ENCODE measurements around the gene MGST1.
"Not testable (repeated sequence)": the region's sequence is repeated elsewhere in the genome, so short reads cannot be mapped to it uniquely, and the experiment has no call there.

MGST1 gene

GRCh38 chr12:16370096-16370495 is 22.7 kb downstream of the MGST1 start:
- no peaks in the 10 kb centered on the region for H3K36me3 Mint-ChIP-seq

GRCh38 chr12:16382652-16383312 is 35.3 kb downstream of the MGST1 start:
- H3K4me3 Mint-ChIP-seq, H3K36me3 Mint-ChIP-seq, H3K27me3 Mint-ChIP-seq, DNase-seq, H3K4me1 Mint-ChIP-seq, CTCF ChIA-PET, H3K9me3 Mint-ChIP-seq, H3K27ac Mint-ChIP-seq: not testable (repeated sequence)

More at GRCh38 chr12:16370096-16370495, 22.7 kb downstream of the MGST1 start:
- no peaks in the 10 kb centered on the region for H3K27me3 Mint-ChIP-seq
- no peak for DNase-seq
- H3K27ac Mint-ChIP-seq, result no peak overlapping the region
- H3K4me3 Mint-ChIP-seq, result no peak overlapping the region
- H3K9me3 Mint-ChIP-seq, result peaks cover 3% of the 10 kb centered on the region
- CTCF ChIA-PET, result no interaction called here
- H3K4me1 Mint-ChIP-seq, result no peaks in the 10 kb centered on the region

- CTCF ChIA-PET, result no interaction called here
- no peaks in the 10 kb centered on the region for H3K27me3 Mint-ChIP-seq
- H3K4me3 Mint-ChIP-seq, result no peak overlapping the region
- no peak for DNase-seq
- H3K9me3 Mint-ChIP-seq, result peaks cover 14% of the 10 kb centered on the region
- no peak overlapping the region for H3K27ac Mint-ChIP-seq
- H3K36me3 Mint-ChIP-seq, result no peaks in the 10 kb centered on the region
- H3K4me1 Mint-ChIP-seq, result no peaks in the 10 kb centered on the region
Measured at GRCh38 chr12:16384732-16385131, 37.3 kb downstream of the MGST1 start.

GRCh38 chr12:16385782-16386646 is 38.6 kb downstream of the MGST1 start:
- no peak for DNase-seq
- no peaks in the 10 kb centered on the region for H3K36me3 Mint-ChIP-seq
- no peaks in the 10 kb centered on the region for H3K27me3 Mint-ChIP-seq
- CTCF ChIA-PET, result no interaction called here
- H3K4me1 Mint-ChIP-seq, result no peaks in the 10 kb centered on the region
- peaks cover 20% of the 10 kb centered on the region for H3K9me3 Mint-ChIP-seq
- no peak overlapping the region for H3K4me3 Mint-ChIP-seq
- H3K27ac Mint-ChIP-seq, result no peak overlapping the region

GRCh38 chr12:16387919-16388318 is 40.5 kb downstream of the MGST1 start:
- CTCF ChIA-PET, result no interaction called here
- H3K27me3 Mint-ChIP-seq, result no peaks in the 10 kb centered on the region
- H3K27ac Mint-ChIP-seq, result no peak overlapping the region
- H3K4me3 Mint-ChIP-seq, result no peak overlapping the region
- no peak for DNase-seq
- no peaks in the 10 kb centered on the region for H3K36me3 Mint-ChIP-seq
- H3K9me3 Mint-ChIP-seq, result peaks cover 18% of the 10 kb centered on the region
- no peaks in the 10 kb centered on the region for H3K4me1 Mint-ChIP-seq

GRCh38 chr12:16389594-16389993 is 42.1 kb downstream of the MGST1 start:
- peaks cover 18% of the 10 kb centered on the region for H3K9me3 Mint-ChIP-seq
- no peak overlapping the region for H3K27ac Mint-ChIP-seq
- CTCF ChIA-PET, result no interaction called here
- H3K4me1 Mint-ChIP-seq, result no peaks in the 10 kb centered on the region
- no peaks in the 10 kb centered on the region for H3K36me3 Mint-ChIP-seq
- DNase-seq, result no peak
- no peaks in the 10 kb centered on the region for H3K27me3 Mint-ChIP-seq
- H3K4me3 Mint-ChIP-seq, result no peak overlapping the region

GRCh38 chr12:16392846-16393535 is 45.5 kb downstream of the MGST1 start:
- Mint-ChIP-seq H3K36me3 (no peaks in the 10 kb centered on the region), H3K27ac (no peak overlapping the region), H3K4me3 (no peak overlapping the region), H3K27me3 (no peaks in the 10 kb centered on the region), H3K4me1 (no peaks in the 10 kb centered on the region), H3K9me3 (peaks cover 14% of the 10 kb centered on the region)
- CTCF ChIA-PET, result no interaction called here
- DNase-seq, result no peak

GRCh38 chr12:16399101-16399500 is 51.7 kb downstream of the MGST1 start:
- CTCF ChIA-PET, result no interaction called here
- Mint-ChIP-seq H3K9me3 (peaks cover 5% of the 10 kb centered on the region), H3K4me1 (no peaks in the 10 kb centered on the region), H3K36me3 (no peaks in the 10 kb centered on the region), H3K4me3 (no peak overlapping the region), H3K27me3 (no peaks in the 10 kb centered on the region), H3K27ac (no peak overlapping the region)
- DNase-seq, result no peak

GRCh38 chr12:16401835-16402234 is 54.4 kb downstream of the MGST1 start:
- H3K4me1 Mint-ChIP-seq, H3K36me3 Mint-ChIP-seq, H3K4me3 Mint-ChIP-seq, H3K27ac Mint-ChIP-seq, DNase-seq, H3K9me3 Mint-ChIP-seq, H3K27me3 Mint-ChIP-seq, CTCF ChIA-PET: not testable (repeated sequence)

GRCh38 chr12:16407346-16407745 is 59.9 kb downstream of the MGST1 start:
- Mint-ChIP-seq H3K4me1 (no peaks in the 10 kb centered on the region), H3K9me3 (peaks cover 21% of the 10 kb centered on the region)
- CTCF ChIA-PET, result no interaction called here

More at GRCh38 chr12:16407346-16407745, 59.9 kb downstream of the MGST1 start:
- H3K4me3 Mint-ChIP-seq, result no peak overlapping the region
- no peaks in the 10 kb centered on the region for H3K36me3 Mint-ChIP-seq
- H3K27me3 Mint-ChIP-seq, result no peaks in the 10 kb centered on the region
- no peak overlapping the region for H3K27ac Mint-ChIP-seq
- DNase-seq, result no peak

Measured in activated naive CD4-positive, alpha-beta T cell treated with anti-CD3 and anti-CD28 coated beads, Interleukin-2, amount 10 ng/mL, durations not matched to agents 7 days and 5 days (primary cell).